Measurements from ENCODE around the gene ARL15.

The ARL15 gene

GRCh38 chr5:53882006-53882675, 428.2 kb downstream of the ARL15 start:
- FAIRE-seq (no peak), DNase-seq (ENCODE audit: insufficient read length, low spot score) (no peak)
- no peak for TF ChIP-seq CTCF (IDR thresholded peaks at IDR 0.05; ENCODE audit: insufficient read depth, missing control alignments)

GRCh38 chr5:53879708-53880323, 430.6 kb downstream of the ARL15 start:
- DNase-seq (ENCODE audit: insufficient read length, low spot score) (no peak), FAIRE-seq (no peak)
- no peak for TF ChIP-seq CTCF (IDR thresholded peaks at IDR 0.05; ENCODE audit: insufficient read depth, missing control alignments)

- TF ChIP-seq CTCF (IDR thresholded peaks at IDR 0.05; ENCODE audit: insufficient read depth, missing control alignments) = no peak
- DNase-seq (ENCODE audit: insufficient read length, low spot score) = no peak
- FAIRE-seq = no peak
These were observed 432.4 kb downstream of the ARL15 start for GRCh38 chr5:53878015-53878414.

- DNase-seq (ENCODE audit: insufficient read length, low spot score) = no peak
- no peak for TF ChIP-seq CTCF (IDR thresholded peaks at IDR 0.05; ENCODE audit: insufficient read depth, missing control alignments)
- FAIRE-seq = no peak
These were observed 433.1 kb downstream of the ARL15 start for GRCh38 chr5:53877243-53877642.

GRCh38 chr5:53874409-53874808, 436.0 kb downstream of the ARL15 start:
- no peak for TF ChIP-seq CTCF (IDR thresholded peaks at IDR 0.05; ENCODE audit: insufficient read depth, missing control alignments)
- DNase-seq (ENCODE audit: insufficient read length, low spot score) = no peak
- FAIRE-seq = no peak

- no peak for TF ChIP-seq CTCF (IDR thresholded peaks at IDR 0.05; ENCODE audit: insufficient read depth, missing control alignments)
- DNase-seq (ENCODE audit: insufficient read length, low spot score) (no peak), FAIRE-seq (no peak)
These were observed 437.1 kb downstream of the ARL15 start for GRCh38 chr5:53873235-53873634.

- FAIRE-seq (no peak), DNase-seq (ENCODE audit: insufficient read length, low spot score) (no peak)
- no peak for TF ChIP-seq CTCF (IDR thresholded peaks at IDR 0.05; ENCODE audit: insufficient read depth, missing control alignments)
These were observed 438.6 kb downstream of the ARL15 start for GRCh38 chr5:53871775-53872174.

Measured in D721Med (cell line).